HuH-7.5 (cell line): ENCODE results near the gene WWOX.

Source experiments
- DNase-seq: peaks from one replicate; pipeline ENCODE4 v3.0.0; 2011; ENCODE audit warnings: low spot score

Gene WWOX

DNA sequence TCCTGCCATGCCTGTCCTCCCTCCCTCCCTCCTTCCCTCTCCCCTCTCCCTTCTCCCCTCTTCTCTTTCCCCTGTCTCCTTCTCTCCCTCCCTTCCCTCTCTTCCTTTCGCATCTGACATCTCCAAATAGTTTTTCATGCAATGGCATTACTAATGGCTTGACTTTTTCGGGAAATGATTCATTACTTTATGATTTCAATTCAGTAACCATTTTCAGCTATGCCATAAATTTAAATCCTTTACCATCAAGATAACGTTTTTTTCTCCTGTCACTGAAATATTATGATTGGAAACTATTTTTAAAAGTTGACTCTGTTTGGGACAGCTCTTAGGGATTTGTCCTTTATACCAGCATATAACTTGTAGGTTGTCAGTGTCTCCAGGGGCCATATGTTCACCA is 201.0 kb downstream of the WWOX start:
- DNase-seq = no peak

DNA sequence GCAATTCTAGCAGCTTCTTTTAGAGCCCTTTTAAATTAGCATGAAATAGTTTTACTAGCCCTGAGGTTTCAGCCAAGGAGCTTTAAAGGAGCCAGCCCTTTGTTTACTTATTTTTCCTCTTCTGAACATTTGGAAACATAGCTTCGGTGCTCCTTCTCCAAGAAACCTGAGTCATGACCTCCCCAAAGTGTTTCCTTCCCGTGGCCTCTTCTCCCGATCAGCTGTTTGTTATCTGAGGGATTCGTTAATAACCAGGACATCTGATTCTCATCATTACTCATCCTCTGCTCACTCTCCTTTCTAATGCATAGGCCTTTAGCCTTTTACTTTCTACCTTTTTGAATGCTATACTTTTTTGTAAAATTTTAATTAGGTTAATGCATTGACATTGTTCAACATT is 204.5 kb downstream of the WWOX start:
- DNase-seq = no peak

DNA sequence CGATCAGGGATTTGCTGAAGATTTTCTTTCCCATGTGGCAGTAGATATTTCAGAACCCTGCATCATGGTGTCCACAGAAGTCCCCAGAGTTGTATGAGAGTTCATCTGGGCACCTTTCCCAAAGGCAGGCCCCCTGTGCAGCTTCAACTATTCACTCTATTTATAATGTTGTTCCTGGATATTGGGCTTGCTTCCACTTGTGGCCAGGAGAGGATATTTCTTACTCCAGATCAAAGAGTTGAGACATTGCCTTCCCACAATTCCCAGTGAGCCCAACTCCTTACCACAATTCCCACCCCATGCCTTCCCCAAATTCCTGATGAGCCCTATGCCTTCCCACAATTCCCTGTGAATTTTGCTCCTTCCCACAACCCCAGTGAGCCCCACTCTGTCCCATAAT is 206.9 kb downstream of the WWOX start:
- DNase-seq = no peak

DNA sequence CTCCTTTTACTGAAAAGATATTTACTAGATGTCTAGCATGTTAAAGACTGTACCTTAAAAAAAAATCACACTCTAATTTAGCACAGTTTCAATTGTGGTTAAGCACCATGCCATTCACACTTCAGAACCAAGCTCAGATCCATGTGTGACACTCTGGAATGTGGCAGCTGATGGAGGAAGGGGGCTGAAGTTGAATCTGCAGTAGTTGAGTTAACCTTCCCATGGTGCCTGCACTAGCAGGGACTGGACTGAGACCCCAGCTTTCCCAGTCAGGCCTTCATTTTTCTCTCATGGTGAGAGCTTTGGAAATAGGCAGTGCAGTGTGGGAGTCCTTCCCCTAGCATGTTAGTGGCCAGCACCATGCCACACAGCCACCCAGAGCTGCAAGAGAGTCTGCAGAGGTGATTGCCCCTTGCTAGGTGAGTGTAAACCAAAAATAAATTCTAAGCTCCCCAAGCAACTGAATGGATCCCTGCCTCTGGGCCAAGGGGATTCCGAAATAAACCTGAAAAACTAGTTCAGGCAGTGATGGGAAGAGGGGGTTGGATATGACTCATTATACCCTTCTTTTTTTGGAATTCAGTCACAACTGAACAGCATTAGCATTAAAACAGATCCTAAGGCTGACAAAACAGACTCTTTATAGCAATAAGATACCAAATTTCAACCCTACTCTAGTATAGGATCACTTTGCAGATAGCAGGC is 208.5 kb downstream of the WWOX start:
- DNase-seq = no peak

DNA sequence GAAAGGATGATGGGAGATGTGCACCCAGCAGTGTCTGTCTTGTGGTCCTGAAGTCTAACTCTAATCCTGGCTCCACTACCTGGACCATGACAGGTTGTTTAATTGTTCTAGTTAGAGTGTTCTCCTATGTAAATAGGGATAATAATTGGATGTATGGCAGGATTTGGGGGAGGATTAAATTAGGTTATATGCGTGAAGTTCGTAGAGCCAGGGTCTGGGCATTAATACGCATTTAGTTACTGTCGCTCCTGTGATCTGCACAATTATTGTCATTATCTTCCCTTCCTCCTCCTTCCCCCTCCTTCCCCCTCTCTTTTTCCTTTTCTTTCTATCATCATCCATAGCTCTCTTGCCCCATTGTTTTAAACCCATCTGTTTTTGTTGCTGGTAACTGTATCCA is 210.3 kb downstream of the WWOX start:
- DNase-seq = no peak

DNA sequence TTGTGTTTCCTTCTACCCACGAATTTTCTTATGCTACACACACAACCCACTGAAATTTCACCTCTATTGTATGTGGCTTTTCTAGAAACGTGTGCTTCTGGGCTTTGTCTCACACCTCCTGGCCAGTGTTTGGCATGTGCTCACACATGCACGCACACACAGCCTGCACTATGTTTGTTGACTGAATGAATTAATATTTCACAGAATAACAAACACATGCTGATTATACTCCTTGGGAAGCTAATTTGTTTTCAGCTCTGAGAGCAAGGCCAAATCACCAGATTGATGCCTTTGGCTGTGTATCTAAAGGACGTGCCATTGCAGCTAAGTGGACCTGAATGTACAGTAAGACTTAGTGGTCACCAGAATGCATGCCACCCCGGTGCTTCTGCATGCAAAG is 210.7 kb downstream of the WWOX start:
- no peak for DNase-seq

DNA sequence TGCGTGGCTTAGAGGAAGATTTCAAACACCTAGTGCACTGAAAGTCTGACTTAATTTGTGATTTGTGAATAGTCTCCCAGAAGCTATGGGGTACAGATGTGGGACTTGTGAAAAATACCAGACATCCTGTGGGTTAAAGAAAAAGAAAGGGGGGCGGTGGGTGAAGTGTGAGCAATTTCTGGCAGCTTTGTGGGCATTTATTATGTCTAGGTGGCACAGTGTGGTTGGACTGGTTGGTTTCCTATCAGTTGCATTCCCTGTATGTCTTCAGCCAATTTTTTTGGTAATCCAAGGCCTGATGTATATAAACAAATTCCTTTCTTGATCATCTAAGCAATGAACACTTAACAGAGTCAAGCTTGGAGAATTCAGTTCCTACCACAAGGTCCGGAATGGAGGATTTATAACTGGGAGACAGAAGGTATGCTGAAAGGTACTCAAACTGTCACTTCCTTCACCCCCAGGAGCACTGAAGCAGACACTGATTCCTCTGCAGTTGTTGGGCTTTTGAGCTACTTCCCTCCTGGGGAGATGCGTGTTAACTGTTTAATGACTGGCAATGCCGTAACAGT is 211.6 kb downstream of the WWOX start:
- no peak for DNase-seq

DNA sequence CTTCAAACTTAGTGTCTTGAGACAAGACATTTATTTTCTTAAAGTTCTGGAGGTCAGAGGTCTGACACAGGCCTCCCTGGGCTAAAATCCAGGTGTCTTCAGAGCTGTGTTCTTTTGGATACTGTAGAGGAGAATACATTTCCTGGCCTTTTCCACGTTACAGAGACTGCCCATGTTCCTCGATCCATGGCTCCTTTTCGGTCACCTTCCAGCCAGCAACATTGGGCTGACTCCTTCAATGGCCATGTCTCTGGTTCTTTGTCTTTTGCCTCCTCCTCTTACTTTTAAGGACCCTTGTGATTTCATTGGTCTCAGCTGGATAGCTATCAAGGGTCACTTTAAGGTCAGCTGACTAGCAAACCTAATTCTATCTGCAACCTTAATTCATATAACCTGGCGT is 212.4 kb downstream of the WWOX start:
- no peak for DNase-seq

DNA sequence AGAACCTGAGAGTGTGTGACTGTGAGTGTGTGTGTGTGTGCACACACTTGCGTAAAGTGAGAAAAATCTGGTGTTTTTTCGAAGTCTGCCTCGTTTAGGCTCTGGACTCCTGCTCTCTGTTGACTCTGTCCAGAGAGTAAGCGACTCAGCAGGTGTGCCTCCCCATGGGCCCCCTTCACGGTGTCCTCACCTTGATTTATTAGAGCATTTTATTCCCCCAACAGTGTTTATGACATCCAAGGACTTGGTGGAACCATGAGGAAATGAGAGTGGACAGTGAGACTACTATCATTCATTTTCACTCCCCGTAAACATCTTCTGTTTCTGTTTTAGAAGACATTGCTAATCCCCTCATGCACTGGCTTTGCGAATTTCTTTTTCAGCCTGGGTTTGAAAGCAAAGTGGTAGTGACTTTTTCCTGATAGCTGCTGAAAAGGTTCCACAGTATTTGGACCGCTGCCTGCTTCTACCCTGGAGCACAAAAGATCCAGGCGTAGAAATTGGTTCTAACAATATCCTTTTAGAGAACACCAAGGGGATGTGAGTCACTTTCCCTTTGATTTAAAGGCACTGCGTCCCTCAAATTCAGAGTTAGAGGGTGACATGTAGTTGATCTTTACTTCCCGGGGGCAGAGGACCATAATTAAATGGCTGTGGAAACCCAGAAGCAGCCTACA is 218.2 kb downstream of the WWOX start:
- no peak for DNase-seq

DNA sequence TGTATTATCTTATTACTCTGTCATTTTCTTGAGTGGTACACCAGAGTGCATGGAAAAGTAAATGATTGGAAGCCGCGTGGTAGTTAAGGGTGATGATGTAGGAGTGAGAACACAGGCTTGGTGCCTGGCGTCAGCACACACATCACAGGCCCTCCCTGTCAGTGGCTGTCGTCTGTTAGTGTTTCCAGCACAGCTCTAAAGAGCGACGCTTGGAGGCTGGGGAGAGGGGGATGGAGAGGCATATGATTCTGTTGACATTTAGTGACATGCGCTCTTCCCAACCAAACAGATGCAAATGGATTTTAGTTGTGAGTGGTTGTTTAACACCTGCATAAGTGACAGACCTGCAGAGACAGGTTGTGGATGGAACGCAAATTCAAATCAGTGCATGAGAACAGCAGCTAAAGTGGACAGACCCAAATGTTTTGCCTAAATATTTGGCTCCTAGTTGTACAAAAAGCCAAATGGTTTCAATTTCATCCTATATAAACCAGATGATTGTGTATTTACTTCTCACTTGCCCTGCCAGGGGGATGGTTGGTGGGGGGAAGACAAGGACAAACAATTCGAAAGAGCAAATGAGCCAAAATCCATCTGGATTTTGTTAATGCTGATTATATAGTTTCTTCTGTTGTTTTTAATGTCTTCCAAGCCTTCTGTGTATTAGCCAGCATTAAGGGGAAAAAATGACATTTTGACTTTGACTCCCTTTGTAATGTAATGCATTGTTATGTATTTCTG is 222.3 kb downstream of the WWOX start:
- no peak for DNase-seq

DNA sequence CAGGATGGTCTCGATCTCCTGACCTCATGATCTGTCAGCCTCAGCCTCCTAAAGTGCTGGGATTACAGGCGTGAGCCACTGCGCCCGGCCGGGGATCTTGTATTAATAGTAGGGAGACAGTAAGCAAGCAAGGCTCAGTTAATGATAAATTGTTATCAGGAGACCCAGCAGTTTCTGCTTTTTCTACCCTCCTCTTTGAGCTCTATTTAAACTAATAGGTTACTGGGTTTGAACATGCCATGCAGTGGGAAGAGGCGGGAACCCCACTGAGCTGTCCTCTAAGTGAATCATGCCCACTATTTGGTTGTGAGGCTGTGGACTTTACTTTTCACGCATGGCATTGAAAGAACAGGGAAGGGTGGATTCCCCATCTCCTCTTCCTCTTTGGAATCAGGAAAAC is 223.9 kb downstream of the WWOX start:
- DNase-seq = no peak

DNA sequence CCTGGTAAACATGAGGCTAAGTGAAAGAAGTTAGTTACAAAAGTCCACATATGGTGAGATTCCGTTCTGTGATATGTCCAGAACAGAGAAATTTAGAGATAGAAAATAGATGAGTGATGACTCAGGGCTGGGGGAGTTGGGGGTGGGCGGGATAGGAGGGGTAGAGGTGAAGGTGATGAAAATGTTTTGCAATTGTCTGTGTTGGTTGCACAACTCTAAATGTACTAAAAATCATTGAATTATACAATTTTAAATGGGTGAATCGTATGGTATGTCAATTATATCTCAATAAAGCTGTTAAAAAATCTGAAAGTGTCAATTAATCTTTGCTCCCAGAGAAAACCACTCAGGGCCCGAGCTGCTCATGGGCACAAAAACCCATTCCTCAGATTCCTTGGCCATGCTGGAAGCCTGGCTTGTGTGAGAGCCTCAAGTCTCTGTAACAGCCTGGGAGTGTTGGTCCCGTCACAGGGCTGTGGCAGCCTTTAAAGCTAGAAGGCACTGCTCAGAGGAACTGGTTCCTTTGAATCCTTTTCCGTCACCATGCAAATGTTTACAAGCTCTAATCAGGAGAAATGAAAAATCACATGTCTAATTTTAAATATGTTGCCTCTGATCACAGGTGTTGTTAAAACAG is 225.3 kb downstream of the WWOX start:
- DNase-seq = no peak

DNA sequence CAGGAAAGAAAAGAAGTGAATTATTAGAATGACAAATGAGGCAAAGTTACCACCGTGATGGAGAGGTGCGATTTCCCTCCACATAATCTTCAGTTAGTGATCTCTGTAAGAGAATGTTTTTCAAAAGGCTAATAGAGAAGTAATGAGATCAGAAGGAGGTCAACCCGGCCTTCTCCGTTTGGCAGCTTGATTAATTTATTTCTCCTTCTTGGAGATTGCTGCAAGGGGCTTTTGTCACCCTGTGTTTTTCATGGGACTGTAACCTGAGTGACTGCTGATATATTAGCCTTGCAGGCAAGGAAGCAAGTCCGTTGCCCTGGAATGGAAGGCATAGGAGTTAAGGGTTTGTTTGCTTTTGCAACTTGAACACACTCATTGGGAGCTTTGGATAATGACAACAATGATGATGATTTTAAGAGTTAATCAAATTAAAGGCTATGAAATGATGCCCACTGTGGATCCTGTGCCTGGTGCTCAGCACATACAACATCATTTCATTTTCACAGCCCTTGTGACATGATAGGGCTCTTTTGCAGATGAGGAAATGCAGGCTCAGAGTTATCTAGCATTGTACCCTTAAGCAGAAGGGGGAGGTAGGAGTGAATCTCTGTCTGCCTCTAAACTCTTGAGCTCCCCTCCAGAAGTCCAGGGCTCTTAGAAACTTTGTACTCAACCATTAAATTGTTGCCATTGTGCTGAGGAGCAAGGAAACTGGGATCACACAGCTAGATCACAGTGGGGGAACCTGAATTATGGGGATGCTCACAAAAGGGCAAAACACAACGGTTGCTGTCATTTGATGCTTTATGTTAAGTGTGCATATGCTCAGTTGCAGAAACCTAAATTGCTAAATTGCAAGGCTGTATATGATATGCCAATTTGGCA is 226.3 kb downstream of the WWOX start:
- no peak for DNase-seq

DNA sequence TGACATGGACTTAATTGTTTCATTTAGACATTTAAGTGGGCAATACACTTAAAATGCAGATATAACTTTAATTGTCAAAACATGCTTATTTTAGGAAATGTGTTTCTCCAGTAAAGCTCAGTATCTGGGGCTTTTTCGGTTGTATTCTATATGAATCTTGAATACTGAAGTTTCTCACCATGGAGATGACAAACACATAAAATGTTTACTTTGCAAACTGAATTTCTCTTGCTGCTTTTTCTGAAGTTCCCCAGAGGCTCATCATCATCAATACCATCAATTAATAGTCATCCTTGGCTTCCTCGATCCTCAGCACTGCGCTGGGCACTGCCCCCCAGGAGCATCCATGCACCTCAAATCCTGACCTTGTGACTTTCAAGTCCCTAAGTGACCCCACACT is 227.3 kb downstream of the WWOX start:
- DNase-seq = no peak

DNA sequence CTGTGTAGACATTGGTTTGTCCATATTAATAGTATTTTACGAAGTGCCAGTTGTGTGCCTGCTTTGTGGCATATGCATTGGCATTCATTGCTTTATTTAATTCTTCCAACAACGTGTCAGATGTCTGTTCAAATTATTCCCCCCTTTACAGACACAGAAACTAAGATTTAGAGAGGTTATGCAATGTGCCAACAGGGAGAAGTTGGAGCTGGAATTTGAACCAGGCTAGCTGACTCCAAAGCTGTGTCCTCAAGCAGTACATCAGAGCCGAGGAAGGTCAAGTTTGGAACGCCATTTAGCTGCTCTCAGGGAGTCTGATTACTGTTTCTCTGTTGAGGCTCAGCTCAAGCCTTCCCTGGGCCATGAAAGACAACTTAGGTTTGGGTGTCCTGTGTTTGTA is 232.3 kb downstream of the WWOX start:
- DNase-seq = no peak

DNA sequence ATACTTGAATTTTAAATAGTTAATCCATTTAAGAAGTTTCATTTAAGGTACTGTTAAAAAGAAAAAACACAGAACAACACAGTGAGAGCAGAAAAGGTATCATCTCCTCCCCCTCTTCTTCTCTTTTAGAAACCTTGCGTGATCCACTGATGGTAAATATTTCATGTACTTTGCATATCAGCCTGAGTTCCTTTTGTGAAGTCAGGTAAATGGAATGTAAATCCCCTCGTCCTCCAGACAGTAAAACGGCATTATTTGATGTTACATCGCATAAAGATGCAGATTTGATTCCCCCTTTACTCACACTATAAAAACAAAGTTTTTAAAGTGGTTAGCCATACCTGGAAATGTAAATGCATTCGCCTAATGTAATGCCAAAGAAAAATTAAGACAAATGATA is 234.4 kb downstream of the WWOX start:
- DNase-seq = no peak

DNA sequence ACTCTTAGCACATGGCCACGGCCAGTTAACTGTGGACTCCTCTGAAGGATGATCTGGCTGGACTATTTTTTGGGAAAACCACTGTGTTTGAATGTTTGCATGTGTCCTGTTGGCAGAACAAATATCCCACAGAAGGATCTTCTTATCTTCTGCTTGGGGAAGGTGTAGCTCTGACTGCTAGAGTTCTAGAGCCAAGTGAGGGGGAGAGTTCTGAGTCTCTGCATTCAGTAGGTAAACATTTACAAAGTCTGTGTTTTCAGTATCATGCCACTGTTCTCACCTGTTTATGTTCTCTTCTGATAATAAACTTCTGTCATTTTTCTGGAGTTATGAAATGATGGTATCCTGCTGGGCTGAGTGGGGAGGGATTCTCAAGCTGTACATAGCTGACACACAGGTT is 241.1 kb downstream of the WWOX start:
- DNase-seq = no peak

DNA sequence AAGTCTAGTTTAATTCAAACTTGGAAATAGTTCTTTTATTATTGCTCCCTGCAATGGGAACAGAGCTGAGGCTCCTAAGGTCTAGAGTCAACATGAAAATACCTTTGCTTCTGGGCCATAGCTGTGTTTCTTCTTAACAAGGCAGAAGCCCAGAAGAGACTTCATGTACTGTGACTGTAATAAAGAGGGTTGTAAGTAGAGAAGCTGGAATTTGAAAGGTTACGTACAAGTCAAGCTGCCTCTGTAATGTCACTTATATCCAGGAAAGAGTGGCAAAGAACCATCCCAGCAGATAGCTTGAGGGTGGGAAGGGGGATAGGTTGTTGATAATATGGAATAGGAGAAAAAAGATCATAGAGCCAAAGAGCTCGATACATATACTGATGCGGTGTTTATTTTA is 248.6 kb downstream of the WWOX start:
- DNase-seq = no peak

DNA sequence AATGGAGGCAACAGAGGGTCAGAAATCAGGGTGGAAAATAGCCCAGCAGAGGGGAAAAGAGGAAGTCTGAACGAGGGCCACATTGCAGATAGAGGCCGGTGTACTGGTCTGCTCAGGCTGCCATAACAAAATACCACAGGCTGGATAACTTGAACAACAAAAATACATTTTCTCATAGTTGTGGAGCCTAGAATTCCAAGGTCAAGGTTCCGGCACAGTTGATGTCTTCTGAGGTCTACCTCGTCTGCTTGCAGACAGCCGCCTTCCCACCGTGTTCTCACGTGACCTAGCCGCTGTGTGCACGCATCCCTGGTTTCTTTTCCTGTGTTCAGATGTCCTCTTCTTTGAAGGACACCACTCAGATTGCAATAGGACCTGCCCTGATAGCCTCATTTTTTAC is 249.4 kb downstream of the WWOX start:
- no peak for DNase-seq

DNA sequence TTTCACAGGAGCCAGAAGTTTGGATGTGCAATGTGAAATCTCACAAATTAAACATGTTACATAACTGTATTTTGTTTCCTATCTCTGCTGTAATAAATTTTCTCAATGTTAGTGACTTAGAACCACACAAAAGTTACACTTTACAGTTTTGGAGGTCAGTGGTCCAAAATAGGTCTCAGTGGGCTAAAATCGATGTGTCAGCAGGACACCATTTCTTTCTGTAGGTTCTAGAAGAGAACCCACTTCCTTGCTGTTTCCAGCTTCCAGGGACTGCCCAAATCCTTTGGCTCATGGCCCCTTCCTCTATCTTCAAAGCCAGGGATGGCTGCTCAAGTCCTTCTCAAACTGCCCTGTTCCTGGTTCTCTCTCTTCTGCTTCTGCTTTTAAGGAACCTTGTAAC is 252.7 kb downstream of the WWOX start:
- no peak for DNase-seq

DNA sequence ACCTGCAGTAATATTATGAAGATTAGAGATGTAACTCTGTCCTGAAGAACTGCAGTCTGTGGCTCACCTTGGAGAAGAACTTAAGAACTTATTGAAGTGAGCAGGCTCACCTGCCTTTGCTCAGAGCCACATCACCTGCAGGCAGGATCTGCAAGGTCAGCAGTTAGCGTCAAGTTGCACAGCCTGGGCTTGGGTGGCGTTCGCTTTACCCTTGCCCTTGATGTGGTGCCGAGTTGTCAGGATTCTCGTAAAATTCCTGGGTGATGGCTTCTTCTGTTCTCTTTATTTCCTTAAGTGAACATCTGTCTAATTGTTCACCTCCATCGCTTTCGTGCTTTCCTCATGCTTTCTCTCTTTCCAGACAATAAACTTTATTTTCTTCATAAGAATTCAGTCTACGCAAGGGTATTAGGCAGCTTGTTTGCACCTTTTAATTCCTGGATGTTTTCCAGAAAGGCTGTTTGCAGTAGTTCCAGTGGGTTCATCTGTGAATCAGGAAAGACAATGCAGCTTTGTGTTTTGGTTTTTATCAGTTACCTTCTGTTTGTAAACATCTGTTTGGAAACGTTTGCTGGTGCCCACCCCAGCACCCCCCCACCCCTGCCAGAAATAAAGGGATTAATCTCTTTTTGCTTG is 254.3 kb downstream of the WWOX start:
- no peak for DNase-seq
